HT1080 (cell line): ENCODE data around the gene ZNF195. TPM values are rescaled to one million over a fixed set of nuclear protein-coding genes. Genes with fewer than 3 reads are reported as not detected.
"Not testable (repeated sequence)": the region's sequence is repeated elsewhere in the genome, so short reads cannot be mapped to it uniquely, and the experiment has no call there.

Experiments used
- DNase-seq: peaks from one replicate; pipeline ENCODE4 v3.0.0-alpha.2; 2015; ENCODE audit warnings: low read depth
- polyA plus RNA-seq, 2 experiments: library from polyadenylated mRNA; depleted of rRNA; stranded (reverse); fragments of >200 nt; gene quantifications; 2 replicates each; pipeline ENCODE4 v1.2.3, GENCODE V29; 2015
- total RNA-seq: library from RNA; depleted of rRNA; stranded (reverse); fragments of >200 nt; shearing (Covaris generic); gene quantifications from 2 replicates; pipeline ENCODE4 v1.2.3, GENCODE V29; 2014; rRNA removed

The ZNF195 gene
- 24.5 and 26.6 TPM in 2 replicates for total RNA-seq
- polyA plus RNA-seq (2015; cell fraction: cytosol; rRNA removed): 17.1 and 19.1 TPM in 2 replicates
- 50.8 and 63.7 TPM in 2 replicates for polyA plus RNA-seq (2015; cell fraction: nucleus; rRNA removed)

- peak; percentile 94 for DNase-seq
These were observed at the start of gene ZNF195 for GRCh38 chr11:3378426-3379423. TSS of gene ZNF195 (minus strand) at chr11:3379146. CDS start at chr11:3379040, 106 bp downstream.

- not testable (repeated sequence) for DNase-seq
These were observed 49.1 kb upstream of the ZNF195 start for GRCh38 chr11:3428076-3428475.

GRCh38 chr11:3426541-3426940 is 47.6 kb upstream of the ZNF195 start:
- not testable (repeated sequence) for DNase-seq

GRCh38 chr11:3423928-3424327 is 45.0 kb upstream of the ZNF195 start:
- DNase-seq: not testable (repeated sequence)

GRCh38 chr11:3423138-3423731 is 44.3 kb upstream of the ZNF195 start:
- DNase-seq: not testable (repeated sequence)

- DNase-seq: peak; percentile 92
These were observed 43.6 kb upstream of the ZNF195 start for GRCh38 chr11:3422380-3423137.

- not testable (repeated sequence) for DNase-seq
These were observed 42.8 kb upstream of the ZNF195 start for GRCh38 chr11:3421608-3422379.

- DNase-seq: not testable (repeated sequence)
These were observed 41.5 kb upstream of the ZNF195 start for GRCh38 chr11:3420281-3421042.

- not testable (repeated sequence) for DNase-seq
These were observed 40.5 kb upstream of the ZNF195 start for GRCh38 chr11:3419496-3419895.

GRCh38 chr11:3417047-3417446 is 38.1 kb upstream of the ZNF195 start:
- not testable (repeated sequence) for DNase-seq

GRCh38 chr11:3415301-3415700 is 36.4 kb upstream of the ZNF195 start:
- not testable (repeated sequence) for DNase-seq

- not testable (repeated sequence) for DNase-seq
These were observed 34.7 kb upstream of the ZNF195 start for GRCh38 chr11:3413666-3414065.

- no peak for DNase-seq
These were observed 33.9 kb upstream of the ZNF195 start for GRCh38 chr11:3412837-3413236.

GRCh38 chr11:3408722-3409121 is 29.8 kb upstream of the ZNF195 start:
- DNase-seq: peak; percentile 56

- not testable (repeated sequence) for DNase-seq
These were observed 29.2 kb upstream of the ZNF195 start for GRCh38 chr11:3408058-3408605.

GRCh38 chr11:3406937-3407336 is 28.0 kb upstream of the ZNF195 start:
- DNase-seq: not testable (repeated sequence)

GRCh38 chr11:3406223-3406875 is 27.4 kb upstream of the ZNF195 start:
- not testable (repeated sequence) for DNase-seq

GRCh38 chr11:3404076-3404925 is 25.4 kb upstream of the ZNF195 start:
- DNase-seq: not testable (repeated sequence)
